NOMO-1 (cell line): Measurements from ENCODE around the gene LY6G6D.

Experiments used
- DNase-seq, 2 experiments: peaks; one replicate each; lab custom pipeline; 2025; ENCODE audit not compliant: unreplicated experiment in 2 of 2; lab: John Stamatoyannopoulos, UW

The LY6G6D gene

GRCh38 chr6:31761343-31761742 lies 46.2 kb downstream of the LY6G6D start:
- DNase-seq, result no peak

GRCh38 chr6:31762356-31762755 lies 47.2 kb downstream of the LY6G6D start, which contains the start of gene SAPCD1:
SAPCD1 (plus strand) TSS chr6:31762656; CDS start chr6:31763055, 399 bp downstream.
- DNase-seq, result no peak

- DNase-seq, result no peak
Observed at GRCh38 chr6:31762878-31763618, 47.9 kb downstream of the LY6G6D start.

- no peak for DNase-seq
Observed at GRCh38 chr6:31763619-31763940, 48.4 kb downstream of the LY6G6D start.

- DNase-seq, result no peak
Observed at GRCh38 chr6:31764198-31764597, 49.0 kb downstream of the LY6G6D start.

- no peak for DNase-seq
Observed at GRCh38 chr6:31765559-31765909, 50.4 kb downstream of the LY6G6D start.

- no peak for DNase-seq
Observed at GRCh38 chr6:31765910-31766794, 51.0 kb downstream of the LY6G6D start.

- no peak for DNase-seq
Observed at GRCh38 chr6:31767096-31767645, 52.0 kb downstream of the LY6G6D start.
